HepG2 (cell line): ENCODE data around the gene HTD2. TPM values are rescaled to one million over a fixed set of nuclear protein-coding genes. Genes with fewer than 3 reads are reported as not detected.

Experiments used
- ATAC-seq: fragments of 200-7000 bp; cut with Tn5 transposase; 3 replicates; pipeline ENCODE4 v1.9.1; 2020; ENCODE audit warnings: mild to moderate bottlenecking, moderate library complexity
- BruUV-seq: library from RNA; stranded (reverse); fragments of 400-500 nt; replicated peaks from 2 replicates; lab custom pipeline; 2021; lab: Mats Ljungman, UMichigan
- CTCF ChIA-PET: fragments of 300-600 bp; formaldehyde crosslinking; extraction: SDS; loops from one replicate; lab custom pipeline; 2021; ENCODE audit warnings: low total read pairs, inconsistent platforms, low intra/inter-chr PET ratio; lab: Yijun Ruan, JAX
- POLR2A ChIA-PET: fragments of 350-600 bp; sonication (Branson Sonifier 250); formaldehyde crosslinking; loops from one replicate; lab custom pipeline; 2020; ENCODE audit warnings: antibody characterized with exemption, inconsistent platforms; lab: Yijun Ruan, JAX
- DNase-seq: peaks from one replicate; pipeline ENCODE4 v3.0.0-alpha.2; 2015; ENCODE audit warnings: low spot score
- FAIRE-seq: peaks from 3 replicates; lab custom pipeline; 2011; peaks lifted over from hg19 to GRCh38; lab: Jason Lieb, UNC
- H2AFZ ChIP-seq: one replicate; pipeline ENCODE4 v1.6.1; 2011; ENCODE audit warnings: low read length, inconsistent platforms
- H3K27ac ChIP-seq: fragments of 300-600 bp; 3 replicates; pipeline ENCODE4 v1.8.0; 2011; ENCODE audit warnings: mixed run types, mild to moderate bottlenecking, mixed read lengths, low read length, inconsistent platforms; ENCODE audit not compliant: insufficient read depth; ENCODE audit errors: extremely low read length
- H3K27me3 ChIP-seq, 2 experiments: fragments of 200-600 bp in 1 of 2; 2 replicates in 1 of 2; 3 replicates in 1 of 2; pipeline versions ENCODE4 v1.6.0 to v1.8.0; 2011; ENCODE audit warnings: low read length in 2 of 2, mild to moderate bottlenecking in 2 of 2, moderate library complexity in 2 of 2, inconsistent platforms in 1 of 2; ENCODE audit not compliant: insufficient read depth in 2 of 2, control insufficient read depth in 1 of 2
- H3K36me3 ChIP-seq, 2 experiments: fragments of 200-600 bp in 1 of 2; replicated peaks in 1 of 2; 2 replicates in 1 of 2; 3 replicates in 1 of 2; pipeline versions ENCODE4 v1.5.1 to v1.8.0; 2011; ENCODE audit warnings: low read length in 2 of 2, inconsistent platforms in 1 of 2; ENCODE audit not compliant: insufficient read depth in 2 of 2, control insufficient read depth in 1 of 2
- H3K4me1 ChIP-seq: 2 replicates; pipeline ENCODE4 v1.5.1; 2012; ENCODE audit warnings: low read length, inconsistent platforms; ENCODE audit not compliant: insufficient read depth
- H3K4me2 ChIP-seq: 2 replicates; pipeline ENCODE4 v1.6.0; 2011; ENCODE audit warnings: low read depth, low read length, inconsistent platforms
- H3K4me3 ChIP-seq, 3 experiments: fragments of 200-600 bp in 1 of 3; sonication (generic), shearing (Covaris generic) in 1 of 3; replicated peaks in 1 of 3; 2 replicates each; pipeline ENCODE4 v1.5.1; 2011 to 2016; ENCODE audit warnings: low read length in 3 of 3, inconsistent platforms in 2 of 3, low read depth in 2 of 3, mild to moderate bottlenecking in 2 of 3, control low read depth in 1 of 3, mixed read lengths in 1 of 3; ENCODE audit not compliant: insufficient read depth in 1 of 3
- H3K79me2 ChIP-seq: one replicate; pipeline ENCODE4 v1.6.1; 2011; ENCODE audit warnings: low read length, inconsistent platforms; ENCODE audit not compliant: insufficient read depth
- H3K9ac ChIP-seq: 2 replicates; pipeline ENCODE4 v1.6.0; 2011; ENCODE audit warnings: mild to moderate bottlenecking, low read depth, low read length, inconsistent platforms; ENCODE audit not compliant: insufficient read depth
- H3K9me3 ChIP-seq: 2 replicates; pipeline ENCODE4 v1.5.1; 2012; ENCODE audit warnings: mild to moderate bottlenecking, low read length
- H4K20me1 ChIP-seq: 2 replicates; pipeline ENCODE4 v1.6.0; 2011; ENCODE audit warnings: inconsistent platforms, mild to moderate bottlenecking, low read length, moderate library complexity; ENCODE audit not compliant: insufficient read depth
- KIAA2018 ChIP-seq: sonication (generic); formaldehyde crosslinking; IDR thresholded peaks from 2 replicates; pipeline ENCODE4 v1.5.0; 2020; ENCODE audit warnings: mild to moderate bottlenecking, missing genetic modification reagents, borderline replicate concordance
- MBD4 ChIP-seq: IDR thresholded peaks from 2 replicates; pipeline ENCODE4 v1.6.1; 2012; ENCODE audit warnings: low read length, inconsistent platforms, borderline replicate concordance
- PRMT3 ChIP-seq: sonication (generic); formaldehyde crosslinking; IDR thresholded peaks from 2 replicates; pipeline ENCODE4 v1.8.1; 2022; ENCODE audit warnings: low read depth, mild to moderate bottlenecking, moderate library complexity, missing genetic modification reagents, borderline replicate concordance
- RBM39 ChIP-seq: fragments of 200-400 bp; formaldehyde crosslinking; IDR thresholded peaks from one replicate; pipeline ENCODE4 v1.6.1; 2018; ENCODE audit warnings: antibody characterized with exemption, mild to moderate bottlenecking, low read depth, low read length; ENCODE audit not compliant: poor library complexity, severe bottlenecking
- RFXANK ChIP-seq: IDR thresholded peaks from 2 replicates; pipeline ENCODE4 v1.6.1; 2016
- ZNF746 ChIP-seq: sonication (generic); formaldehyde crosslinking; IDR thresholded peaks from 2 replicates; pipeline ENCODE4 v1.8.0; 2022; ENCODE audit warnings: mild to moderate bottlenecking, missing genetic modification reagents
- ZNF766 ChIP-seq: sonication (generic); formaldehyde crosslinking; IDR thresholded peaks from 2 replicates; pipeline ENCODE4 v1.5.0; 2020; ENCODE audit warnings: missing genetic modification reagents, borderline replicate concordance
- WGBS: methylation state at CpG from one replicate; pipeline ENCODE4 v1.1.6; 2017; ENCODE audit warnings: low lambda C conversion rate; 5-methylcytosine and 5-hydroxymethylcytosine counted together
- in situ Hi-C: cut with HindIII; loops from 2 replicates; pipeline ENCODE4 v1.10.0; 2017; ENCODE audit warnings: low pct_unique_long_range_greater_than_20kb; ENCODE audit not compliant: extremely low pct_ligation_motif_present
- intact Hi-C: fragments of 100-400 bp; cut with micrococcal nuclease; formaldehyde crosslinking; loops from one replicate; pipeline ENCODE4 v1.10.0; 2022; ENCODE audit not compliant: unreplicated experiment
- polyA plus RNA-seq, 8 experiments: library from polyadenylated mRNA; depleted of rRNA in 3 of 8; stranded (reverse) in 7 of 8; unstranded in 1 of 8; fragments of >200 nt; fragmentation: Illumina TruSeq in 4 of 8; extraction: Trizol in 4 of 8; gene quantifications; 2 replicates each; pipeline versions ENCODE4 v1.2.1 to v1.2.3, GENCODE V29; 2011 to 2016; ENCODE audit warnings: low read depth in 4 of 8, missing spikeins in 1 of 8, mixed read lengths in 1 of 8; ENCODE audit not compliant: insufficient read depth in 1 of 8
- total RNA-seq, 5 experiments: library from RNA; depleted of rRNA; stranded (reverse); fragments of >200 nt; fragmentation: Illumina TruSeq; extraction: Trizol; gene quantifications; 2 replicates each; pipeline ENCODE4 v1.2.3, GENCODE V29; 2016; ENCODE audit warnings: low read depth in 1 of 5
- TF ChIP-seq, protein P1 (sequence below): sonication (generic); formaldehyde crosslinking; IDR thresholded peaks from 2 replicates; pipeline ENCODE4 v1.5.0; 2020; ENCODE audit warnings: missing genetic modification reagents
- TF ChIP-seq, protein P2 (sequence below): sonication (generic); formaldehyde crosslinking; IDR thresholded peaks from 2 replicates; pipeline ENCODE4 v1.4.0; 2020; ENCODE audit warnings: missing genetic modification reagents

Gene HTD2
- total and polyA plus RNA-seq, 2 of the 13 experiments (the other 11 are each of a cell fraction or from before 2014, with no cell fraction given): 8.6 to 13.7 TPM

DNA sequence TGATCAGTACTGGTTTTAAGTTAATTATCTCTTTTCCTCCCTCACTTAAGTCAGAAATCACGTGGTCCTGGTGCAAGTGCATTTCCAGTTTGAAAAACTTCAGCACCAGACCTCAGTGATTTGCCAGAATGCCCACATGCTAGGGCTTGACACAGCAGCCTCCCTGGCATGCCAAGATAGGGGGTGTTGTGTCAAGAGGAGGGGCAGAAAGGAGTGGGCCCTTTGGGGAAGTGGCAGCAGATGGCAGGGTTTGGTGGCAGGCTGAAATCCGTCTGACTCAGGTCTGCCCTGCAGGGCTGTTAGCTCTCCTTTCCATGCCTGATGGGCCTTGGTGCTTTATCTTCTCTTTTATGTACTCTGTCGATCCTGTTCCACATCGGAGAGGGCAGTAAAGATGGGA, 49.7 kb downstream of the HTD2 start:
- intact Hi-C loops: no loop called here
- Histone ChIP-seq H3K4me1 (no peaks in the 10 kb centered on the region), H3K9me3 (no peaks in the 10 kb centered on the region), H3K27me3 (no peaks in the 10 kb centered on the region), H2AFZ (no peak overlapping the region), H3K27ac (no peak overlapping the region), H3K4me3 (no peak overlapping the region), H3K9ac (no peak overlapping the region), H4K20me1 (peaks cover 4% of the 10 kb centered on the region; the same call in 1 of the 2 replicates), H3K4me2 (no peak overlapping the region), H3K79me2 (no peaks in the 10 kb centered on the region), H3K36me3 (no peaks in the 10 kb centered on the region)
- FAIRE-seq: no peak
- 65% methylated on average over 4 of the region's 4 CpGs for WGBS
- ChIA-PET CTCF (no interaction called here), POLR2A (no interaction called here)
- no TSS peak for BruUV-seq
- ATAC-seq: no peak
- no peak for DNase-seq
- in situ Hi-C loops: no loop called here
- TF ChIP-seq RFXANK (CRISPR knock-in tag) (no peak), MBD4 (no peak), KIAA2018 (CRISPR knock-in tag) (no peak), ZNF746 (no peak), PRMT3 (CRISPR knock-in tag) (no peak), ZNF766 (CRISPR knock-in tag) (no peak), RBM39 (no peak)
- TF ChIP-seq, protein P1, sequence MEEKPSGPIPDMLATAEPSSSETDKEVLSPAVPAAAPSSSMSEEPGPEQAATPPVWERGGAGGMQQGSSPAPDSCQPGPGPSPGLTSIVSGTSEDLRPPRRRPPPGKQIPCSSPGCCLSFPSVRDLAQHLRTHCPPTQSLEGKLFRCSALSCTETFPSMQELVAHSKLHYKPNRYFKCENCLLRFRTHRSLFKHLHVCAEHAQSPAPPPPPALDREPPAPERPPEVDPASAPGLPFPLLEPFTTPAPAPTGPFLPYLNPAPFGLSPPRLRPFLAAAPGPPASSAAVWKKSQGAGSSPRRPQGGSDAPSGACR (CRISPR knock-in tag): no peak
- TF ChIP-seq, protein P2, sequence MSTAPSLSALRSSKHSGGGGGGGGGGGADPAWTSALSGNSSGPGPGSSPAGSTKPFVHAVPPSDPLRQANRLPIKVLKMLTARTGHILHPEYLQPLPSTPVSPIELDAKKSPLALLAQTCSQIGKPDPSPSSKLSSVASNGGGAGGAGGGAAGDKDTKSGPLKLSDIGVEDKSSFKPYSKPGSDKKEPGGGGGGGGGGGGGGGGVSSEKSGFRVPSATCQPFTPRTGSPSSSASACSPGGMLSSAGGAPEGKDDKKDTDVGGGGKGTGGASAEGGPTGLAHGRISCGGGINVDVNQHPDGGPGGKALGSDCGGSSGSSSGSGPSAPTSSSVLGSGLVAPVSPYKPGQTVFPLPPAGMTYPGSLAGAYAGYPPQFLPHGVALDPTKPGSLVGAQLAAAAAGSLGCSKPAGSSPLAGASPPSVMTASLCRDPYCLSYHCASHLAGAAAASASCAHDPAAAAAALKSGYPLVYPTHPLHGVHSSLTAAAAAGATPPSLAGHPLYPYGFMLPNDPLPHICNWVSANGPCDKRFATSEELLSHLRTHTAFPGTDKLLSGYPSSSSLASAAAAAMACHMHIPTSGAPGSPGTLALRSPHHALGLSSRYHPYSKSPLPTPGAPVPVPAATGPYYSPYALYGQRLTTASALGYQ: no peak
